Lower leg skin (tissue), 3 donors: ENCODE measurements around the gene ARPC4.

Experiments used
- CTCF ChIP-seq, 3 donors: fragments of 450-650 bp; IDR thresholded peaks; one replicate each; pipeline ENCODE4 v1.5.1; 2016; ENCODE audit warnings: antibody characterized with exemption in 3 of 3, mild to moderate bottlenecking in 3 of 3, moderate library complexity in 2 of 3
- POLR2A ChIP-seq, 2 donors: fragments of 450-650 bp; IDR thresholded peaks; one replicate each; pipeline ENCODE4 v1.6.1; 2016 to 2017; ENCODE audit warnings: antibody characterized with exemption in 2 of 2, mild to moderate bottlenecking in 1 of 2, moderate library complexity in 1 of 2

DNA sequence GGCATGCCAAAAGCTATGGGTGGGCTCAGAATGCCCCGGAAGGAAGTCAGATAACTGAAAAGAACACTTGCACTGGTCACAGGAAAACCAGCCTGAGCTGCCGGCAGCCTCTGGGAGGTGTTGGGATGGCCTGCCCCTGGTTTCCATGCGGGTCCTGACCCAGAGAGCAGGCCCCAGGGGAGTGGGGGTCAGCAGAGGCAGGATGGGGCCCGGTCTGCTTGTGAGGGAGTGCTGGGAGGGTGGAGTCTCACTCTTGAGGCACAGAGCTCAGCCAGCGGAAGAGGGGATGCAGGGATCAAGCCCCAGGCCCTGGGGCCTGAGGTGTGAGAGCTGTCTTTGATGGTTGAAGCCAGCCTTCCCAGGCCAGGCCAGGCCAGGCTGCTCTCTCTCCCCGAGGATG is 53.3 kb downstream of the ARPC4 start:
- TF ChIP-seq CTCF (IDR thresholded peaks at IDR 0.05) (no peak), POLR2A (IDR thresholded peaks at IDR 0.05) (no peak)
